GM12875 (cell line): ENCODE data around the gene MDM2.

Experiments
- H3K4me3 ChIP-seq: one replicate; pipeline ENCODE4 v1.5.1; 2011; ENCODE audit warnings: low read depth, low read length, control low read depth
- CTCF ChIP-seq: IDR thresholded peaks from 2 replicates; pipeline ENCODE4 v1.5.1; 2011; ENCODE audit warnings: low read depth, mild to moderate bottlenecking, control low read depth, inconsistent platforms, low read length, moderate library complexity, borderline replicate concordance; ENCODE audit not compliant: insufficient read depth

MDM2 gene

GRCh38 chr12:68851592-68852306, 43.8 kb downstream of the MDM2 start:
- TF ChIP-seq CTCF = no peak

GRCh38 chr12:68853396-68854077, 45.6 kb downstream of the MDM2 start:
- no peak for TF ChIP-seq CTCF
- H3K4me3 ChIP-seq = no peak overlapping the region

More at GRCh38 chr12:68851592-68852306, 43.8 kb downstream of the MDM2 start:
- no peak overlapping the region for H3K4me3 ChIP-seq

GRCh38 chr12:68854078-68854468, 46.1 kb downstream of the MDM2 start:
- H3K4me3 ChIP-seq = no peak overlapping the region
- no peak for TF ChIP-seq CTCF

DNA sequence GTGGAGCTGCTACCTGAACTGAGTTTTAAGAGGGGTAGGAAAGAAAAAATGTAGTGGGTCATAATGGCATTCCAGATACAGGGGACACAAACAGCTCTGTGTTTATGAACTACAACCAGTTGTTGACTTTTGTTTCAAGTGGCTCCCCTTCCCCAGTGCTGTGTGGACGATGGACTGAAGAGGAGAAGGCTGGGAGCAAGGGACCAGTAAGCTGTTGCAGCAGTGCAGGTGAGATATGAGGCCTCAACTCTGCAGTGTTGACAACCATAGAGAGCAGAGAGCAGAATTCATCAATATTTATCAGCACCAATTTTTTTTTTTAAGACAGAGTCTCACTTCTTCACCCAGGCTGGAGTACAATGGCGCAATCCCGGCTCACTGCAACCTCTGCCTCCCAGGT, 46.6 kb downstream of the MDM2 start:
- TF ChIP-seq CTCF = no peak
- H3K4me3 ChIP-seq = no peak overlapping the region

- TF ChIP-seq CTCF = no peak
- H3K4me3 ChIP-seq = no peak overlapping the region
Observed at GRCh38 chr12:68855111-68855510, 47.1 kb downstream of the MDM2 start.

- no peak overlapping the region for H3K4me3 ChIP-seq
- no peak for TF ChIP-seq CTCF
Observed at GRCh38 chr12:68855771-68856170, 47.8 kb downstream of the MDM2 start.

DNA sequence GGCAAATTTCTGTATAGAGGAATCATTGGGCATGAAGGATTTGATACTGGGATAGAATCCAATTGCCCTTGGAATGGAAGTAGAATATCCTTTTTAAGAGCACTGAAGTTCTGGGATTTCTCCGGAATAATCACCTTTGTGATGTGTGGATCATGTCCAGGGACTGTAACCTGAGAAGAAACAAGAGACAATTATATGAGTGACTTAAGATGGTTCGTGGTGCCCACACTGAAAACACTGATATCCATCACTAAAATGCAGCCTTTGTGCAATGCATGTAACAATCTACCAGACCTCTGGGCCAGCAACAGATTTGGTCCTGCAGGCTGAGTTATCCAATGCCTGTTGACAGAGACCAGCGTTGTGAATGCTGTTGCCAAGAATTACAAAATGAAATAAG, 48.5 kb downstream of the MDM2 start:
- no peak overlapping the region for H3K4me3 ChIP-seq
- no peak for TF ChIP-seq CTCF
